ENCODE results near the gene DGKH.

DNA sequence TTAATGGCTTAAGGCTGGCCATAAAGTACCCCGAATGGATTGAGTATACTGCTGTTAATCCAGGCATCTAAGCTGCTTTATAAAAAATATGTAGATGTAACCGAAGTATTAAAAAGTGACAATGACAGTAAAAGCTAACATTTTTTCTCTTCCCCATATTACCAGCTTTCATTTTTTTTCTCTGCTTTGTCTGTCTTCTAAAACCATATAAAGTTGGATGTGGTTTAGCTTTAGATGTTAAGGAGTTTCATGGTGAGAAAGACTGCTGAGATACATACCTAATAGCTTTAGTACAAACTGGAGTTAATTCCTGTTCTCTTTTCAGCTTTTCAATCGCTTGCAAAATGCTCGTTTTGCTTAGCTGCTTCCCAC is 224.3 kb downstream of the DGKH start:
- TF ChIP-seq, protein P1, sequence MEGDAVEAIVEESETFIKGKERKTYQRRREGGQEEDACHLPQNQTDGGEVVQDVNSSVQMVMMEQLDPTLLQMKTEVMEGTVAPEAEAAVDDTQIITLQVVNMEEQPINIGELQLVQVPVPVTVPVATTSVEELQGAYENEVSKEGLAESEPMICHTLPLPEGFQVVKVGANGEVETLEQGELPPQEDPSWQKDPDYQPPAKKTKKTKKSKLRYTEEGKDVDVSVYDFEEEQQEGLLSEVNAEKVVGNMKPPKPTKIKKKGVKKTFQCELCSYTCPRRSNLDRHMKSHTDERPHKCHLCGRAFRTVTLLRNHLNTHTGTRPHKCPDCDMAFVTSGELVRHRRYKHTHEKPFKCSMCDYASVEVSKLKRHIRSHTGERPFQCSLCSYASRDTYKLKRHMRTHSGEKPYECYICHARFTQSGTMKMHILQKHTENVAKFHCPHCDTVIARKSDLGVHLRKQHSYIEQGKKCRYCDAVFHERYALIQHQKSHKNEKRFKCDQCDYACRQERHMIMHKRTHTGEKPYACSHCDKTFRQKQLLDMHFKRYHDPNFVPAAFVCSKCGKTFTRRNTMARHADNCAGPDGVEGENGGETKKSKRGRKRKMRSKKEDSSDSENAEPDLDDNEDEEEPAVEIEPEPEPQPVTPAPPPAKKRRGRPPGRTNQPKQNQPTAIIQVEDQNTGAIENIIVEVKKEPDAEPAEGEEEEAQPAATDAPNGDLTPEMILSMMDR (IDR thresholded peaks at IDR 0.05; ENCODE audit: low read depth, low read length): no peak
- no peak for TF ChIP-seq EZH2phosphoT487 (IDR thresholded peaks at IDR 0.05; ENCODE audit: low read depth)
